ENCODE data around the gene PLA2R1. TPM values are rescaled to one million over a fixed set of nuclear protein-coding genes. Genes with fewer than 3 reads are reported as not detected.

PLA2R1 gene
- polyA plus RNA-seq, 4 donors = 3.3 to 24.6 (median 4.3) TPM

- WGBS, 3 donors = 65 to 94% (median 91%) methylated on average over 3 of the region's 3 CpGs
- DNase-seq = no peak
These were observed 65.4 kb downstream of the PLA2R1 start for GRCh38 chr2:159996792-159997546.

GRCh38 chr2:159995038-159995437, 67.4 kb downstream of the PLA2R1 start:
- no peak for FAIRE-seq
- DNase-seq = no peak
- no peaks in the 10 kb centered on the region for H3K4me1 ChIP-seq (ENCODE audit: control insufficient read depth in 3 of 3, insufficient read depth in 2 of 3, low read depth in 1 of 3, low read length in 2 of 3)
- no peaks in the 10 kb centered on the region for H3K27me3 ChIP-seq (ENCODE audit: control insufficient read depth in 3 of 3, insufficient read depth in 3 of 3, low read length in 3 of 3)
- H3K27ac ChIP-seq (ENCODE audit: low read depth in 1 of 3, low read length in 2 of 3) = no peak overlapping the region
- peaks cover 0 to 3% of the 10 kb centered on the region in 2 donors for H3K9me3 ChIP-seq (ENCODE audit: control insufficient read depth in 2 of 2, insufficient read depth in 1 of 2, low read depth in 1 of 2, low read length in 1 of 2)
- no peak overlapping the region for H3K4me3 ChIP-seq (ENCODE audit: low read depth in 1 of 3, low read length in 3 of 3)
- 87 to 94% (median 92%) methylated on average over 2 of the region's 2 CpGs for WGBS, 3 donors
- H3K36me3 ChIP-seq (ENCODE audit: control insufficient read depth in 3 of 3, insufficient read depth in 2 of 3, low read depth in 1 of 3, low read length in 3 of 3) = peaks cover 0 to 6% (median 2%) of the 10 kb centered on the region in 3 donors

More at GRCh38 chr2:159996792-159997546, 65.4 kb downstream of the PLA2R1 start:
- H3K9me3 ChIP-seq (ENCODE audit: control insufficient read depth in 2 of 2, insufficient read depth in 1 of 2, low read depth in 1 of 2, low read length in 1 of 2) = peaks cover 0 to 5% of the 10 kb centered on the region in 2 donors
- no peaks in the 10 kb centered on the region for H3K27me3 ChIP-seq (ENCODE audit: control insufficient read depth in 3 of 3, insufficient read depth in 3 of 3, low read length in 3 of 3)
- H3K4me1 ChIP-seq (ENCODE audit: control insufficient read depth in 3 of 3, insufficient read depth in 2 of 3, low read depth in 1 of 3, low read length in 2 of 3) = no peaks in the 10 kb centered on the region
- no peak overlapping the region for H3K4me3 ChIP-seq (ENCODE audit: low read depth in 1 of 3, low read length in 3 of 3)
- no peak overlapping the region for H3K27ac ChIP-seq (ENCODE audit: low read depth in 1 of 3, low read length in 2 of 3)
- H3K36me3 ChIP-seq (ENCODE audit: control insufficient read depth in 3 of 3, insufficient read depth in 2 of 3, low read depth in 1 of 3, low read length in 3 of 3) = peaks cover 0 to 9% (median 2%) of the 10 kb centered on the region in 3 donors
- FAIRE-seq = no peak

DNA sequence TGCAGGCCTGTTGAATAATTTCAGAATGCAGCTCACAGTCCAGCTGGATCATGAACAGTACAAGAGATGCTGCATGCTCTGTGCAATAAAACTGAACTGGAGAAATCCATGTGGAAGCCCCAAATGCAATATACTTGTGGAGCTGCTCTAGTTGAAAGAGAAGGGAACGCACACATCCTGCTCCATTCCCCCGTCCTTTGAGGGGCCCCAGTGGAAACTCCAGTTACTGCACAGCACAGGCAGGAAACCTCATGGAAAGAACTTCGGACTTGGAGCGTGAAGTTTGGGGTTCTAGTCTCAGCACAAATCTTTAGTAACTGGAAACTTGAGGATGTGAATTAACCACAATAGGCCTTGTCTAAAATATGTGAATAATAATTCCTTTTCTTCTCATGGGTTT, 73.2 kb downstream of the PLA2R1 start:
- Histone ChIP-seq H3K9me3 (ENCODE audit: control insufficient read depth in 2 of 2, insufficient read depth in 1 of 2, low read depth in 1 of 2, low read length in 1 of 2) (peaks cover 0 to 8% of the 10 kb centered on the region in 2 donors), H3K36me3 (ENCODE audit: control insufficient read depth in 3 of 3, insufficient read depth in 2 of 3, low read depth in 1 of 3, low read length in 3 of 3) (peaks cover 0 to 17% (median 0%) of the 10 kb centered on the region in 3 donors), H3K27me3 (ENCODE audit: control insufficient read depth in 3 of 3, insufficient read depth in 3 of 3, low read length in 3 of 3) (no peaks in the 10 kb centered on the region), H3K27ac (ENCODE audit: low read depth in 1 of 3, low read length in 2 of 3) (no peak overlapping the region), H3K4me1 (ENCODE audit: control insufficient read depth in 3 of 3, insufficient read depth in 2 of 3, low read depth in 1 of 3, low read length in 2 of 3) (no peaks in the 10 kb centered on the region), H3K4me3 (ENCODE audit: low read depth in 1 of 3, low read length in 3 of 3) (no peak overlapping the region)
- 87 to 89% (median 89%) methylated on average over 4 of the region's 4 CpGs for WGBS, 3 donors
- FAIRE-seq (no peak), DNase-seq (no peak)

DNA sequence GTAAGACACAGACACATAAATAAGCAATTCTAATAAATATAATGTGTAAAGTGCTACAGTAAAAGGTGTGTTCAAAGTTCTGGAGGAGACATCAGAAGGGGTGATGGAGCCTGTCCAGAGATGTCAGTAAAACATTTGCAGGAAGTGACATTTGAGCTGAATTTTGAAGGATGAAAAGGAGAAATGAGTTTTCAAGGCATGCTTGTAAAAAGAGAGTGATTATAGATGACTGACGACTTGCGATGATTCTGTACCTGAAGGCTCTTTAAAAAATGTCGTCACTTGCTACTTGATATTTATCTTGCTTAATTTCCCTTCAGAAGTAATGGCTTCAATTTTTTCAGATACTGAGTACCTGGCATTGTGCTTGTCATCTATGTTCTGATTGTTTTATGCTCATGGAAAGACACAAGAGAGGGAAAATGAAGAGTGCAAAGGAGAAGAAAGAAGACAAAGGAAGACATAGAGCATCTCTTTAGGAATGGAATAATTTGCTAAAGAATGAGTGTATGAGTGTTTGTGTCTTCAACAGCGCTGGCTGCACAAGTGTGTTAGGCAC, 73.9 kb downstream of the PLA2R1 start:
- no peak overlapping the region for H3K4me3 ChIP-seq (ENCODE audit: low read depth in 1 of 3, low read length in 3 of 3)
- no peak overlapping the region for H3K27ac ChIP-seq (ENCODE audit: low read depth in 1 of 3, low read length in 2 of 3)
- H3K9me3 ChIP-seq (ENCODE audit: control insufficient read depth in 2 of 2, insufficient read depth in 1 of 2, low read depth in 1 of 2, low read length in 1 of 2) = peaks cover 0 to 8% of the 10 kb centered on the region in 2 donors
- H3K4me1 ChIP-seq (ENCODE audit: control insufficient read depth in 3 of 3, insufficient read depth in 2 of 3, low read depth in 1 of 3, low read length in 2 of 3) = no peaks in the 10 kb centered on the region
- peaks cover 0 to 17% (median 0%) of the 10 kb centered on the region in 3 donors for H3K36me3 ChIP-seq (ENCODE audit: control insufficient read depth in 3 of 3, insufficient read depth in 2 of 3, low read depth in 1 of 3, low read length in 3 of 3)
- no peaks in the 10 kb centered on the region for H3K27me3 ChIP-seq (ENCODE audit: control insufficient read depth in 3 of 3, insufficient read depth in 3 of 3, low read length in 3 of 3)
- no peak for FAIRE-seq
- WGBS, 3 donors = 91 to 94% (median 93%) methylated on average over 4 of the region's 4 CpGs
- DNase-seq = no peak

DNA sequence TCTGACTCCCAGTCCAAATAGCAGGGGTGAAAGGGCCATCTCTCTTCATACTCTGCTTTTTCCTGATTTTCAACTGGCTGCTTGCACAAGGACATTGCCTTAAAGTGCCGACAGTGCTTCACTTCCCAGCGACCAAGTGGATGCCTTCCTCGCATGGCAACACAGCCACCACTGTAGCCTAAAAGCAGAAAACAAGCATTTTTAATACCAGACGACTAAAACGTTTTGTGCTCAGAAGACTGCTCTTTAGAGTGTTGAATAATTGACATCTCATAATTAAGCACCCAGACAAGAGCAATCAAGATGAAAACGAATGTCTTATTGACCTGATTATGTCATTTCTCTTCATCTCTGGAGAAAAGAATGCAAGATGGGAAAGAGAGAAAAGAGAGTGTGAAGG, 75.2 kb downstream of the PLA2R1 start:
- H3K36me3 ChIP-seq (ENCODE audit: control insufficient read depth in 3 of 3, insufficient read depth in 2 of 3, low read depth in 1 of 3, low read length in 3 of 3) = peaks cover 0 to 17% (median 2%) of the 10 kb centered on the region in 3 donors
- no peak overlapping the region for H3K27ac ChIP-seq (ENCODE audit: low read depth in 1 of 3, low read length in 2 of 3)
- DNase-seq = no peak
- H3K27me3 ChIP-seq (ENCODE audit: control insufficient read depth in 3 of 3, insufficient read depth in 3 of 3, low read length in 3 of 3) = no peaks in the 10 kb centered on the region
- FAIRE-seq = no peak
- 81 to 88% (median 83%) methylated on average over 6 of the region's 6 CpGs for WGBS, 3 donors
- no peaks in the 10 kb centered on the region for H3K4me1 ChIP-seq (ENCODE audit: control insufficient read depth in 3 of 3, insufficient read depth in 2 of 3, low read depth in 1 of 3, low read length in 2 of 3)
- H3K9me3 ChIP-seq (ENCODE audit: control insufficient read depth in 2 of 2, insufficient read depth in 1 of 2, low read depth in 1 of 2, low read length in 1 of 2) = peaks cover 0 to 8% of the 10 kb centered on the region in 2 donors
- no peak overlapping the region for H3K4me3 ChIP-seq (ENCODE audit: low read depth in 1 of 3, low read length in 3 of 3)

DNA sequence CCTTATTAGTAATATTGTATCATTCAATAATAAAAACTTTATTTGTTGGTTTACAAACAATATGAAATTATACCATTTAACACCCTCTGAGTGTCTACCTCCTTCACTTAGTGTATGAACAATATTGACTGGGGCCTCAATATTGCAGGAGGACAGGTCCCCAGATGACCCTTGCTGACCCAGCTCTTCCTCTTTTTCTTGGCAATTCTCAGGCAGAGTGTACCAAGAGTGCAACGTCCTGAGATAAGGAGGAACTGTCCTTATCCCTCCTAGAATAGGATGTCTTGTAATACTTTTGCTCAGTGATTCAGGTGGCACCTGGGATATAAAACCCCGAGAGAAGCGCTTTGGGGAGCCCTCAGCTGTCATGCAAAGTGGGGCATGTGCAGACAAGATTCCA, 76.8 kb downstream of the PLA2R1 start:
- Histone ChIP-seq H3K4me3 (ENCODE audit: low read depth in 1 of 3, low read length in 3 of 3) (no peak overlapping the region), H3K27ac (ENCODE audit: low read depth in 1 of 3, low read length in 2 of 3) (no peak overlapping the region), H3K9me3 (ENCODE audit: control insufficient read depth in 2 of 2, insufficient read depth in 1 of 2, low read depth in 1 of 2, low read length in 1 of 2) (peaks cover 0 to 8% of the 10 kb centered on the region in 2 donors), H3K27me3 (ENCODE audit: control insufficient read depth in 3 of 3, insufficient read depth in 3 of 3, low read length in 3 of 3) (no peaks in the 10 kb centered on the region), H3K4me1 (ENCODE audit: control insufficient read depth in 3 of 3, insufficient read depth in 2 of 3, low read depth in 1 of 3, low read length in 2 of 3) (no peaks in the 10 kb centered on the region), H3K36me3 (ENCODE audit: control insufficient read depth in 3 of 3, insufficient read depth in 2 of 3, low read depth in 1 of 3, low read length in 3 of 3) (peaks cover 3 to 22% (median 4%) of the 10 kb centered on the region in 3 donors)
- FAIRE-seq = no peak
- no peak for DNase-seq
- WGBS, 3 donors = 80 to 81% (median 81%) methylated on average over 3 of the region's 3 CpGs

DNA sequence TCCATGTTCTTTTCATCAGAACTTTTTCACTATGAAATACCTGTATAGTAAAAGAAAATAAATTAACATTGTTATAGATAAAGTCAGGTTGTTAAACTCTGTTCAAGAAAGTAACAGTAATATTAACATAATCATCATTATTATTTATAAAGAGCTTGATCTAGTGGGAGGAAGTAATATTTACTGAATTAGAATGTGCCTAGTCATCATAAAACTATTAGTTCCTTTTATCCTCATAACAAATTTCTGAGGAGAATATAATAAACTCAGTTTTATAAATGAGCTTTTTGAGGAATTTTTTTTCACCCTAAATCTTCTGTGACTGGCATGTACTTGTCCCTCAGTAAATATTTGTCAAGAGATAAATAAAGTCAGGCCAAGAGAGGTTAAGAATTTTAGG, 78.4 kb downstream of the PLA2R1 start:
- H3K4me3 ChIP-seq (ENCODE audit: low read depth in 1 of 3, low read length in 3 of 3) = no peak overlapping the region
- H3K4me1 ChIP-seq (ENCODE audit: control insufficient read depth in 3 of 3, insufficient read depth in 2 of 3, low read depth in 1 of 3, low read length in 2 of 3) = no peaks in the 10 kb centered on the region
- peaks cover 3 to 22% (median 7%) of the 10 kb centered on the region in 3 donors for H3K36me3 ChIP-seq (ENCODE audit: control insufficient read depth in 3 of 3, insufficient read depth in 2 of 3, low read depth in 1 of 3, low read length in 3 of 3)
- DNase-seq (no peak), FAIRE-seq (no peak)
- no peaks in the 10 kb centered on the region for H3K27me3 ChIP-seq (ENCODE audit: control insufficient read depth in 3 of 3, insufficient read depth in 3 of 3, low read length in 3 of 3)
- peaks cover 0 to 8% of the 10 kb centered on the region in 2 donors for H3K9me3 ChIP-seq (ENCODE audit: control insufficient read depth in 2 of 2, insufficient read depth in 1 of 2, low read depth in 1 of 2, low read length in 1 of 2)
- H3K27ac ChIP-seq (ENCODE audit: low read depth in 1 of 3, low read length in 2 of 3) = no peak overlapping the region

- WGBS, 3 donors = 66 to 84% (median 70%) methylated on average over 7 of the region's 7 CpGs
These were observed 79.3 kb downstream of the PLA2R1 start for GRCh38 chr2:159982842-159983785.

More at GRCh38 chr2:159982842-159983785, 79.3 kb downstream of the PLA2R1 start:
- Histone ChIP-seq H3K27ac (ENCODE audit: low read depth in 1 of 3, low read length in 2 of 3) (no peak overlapping the region), H3K4me3 (ENCODE audit: low read depth in 1 of 3, low read length in 3 of 3) (no peak overlapping the region), H3K27me3 (ENCODE audit: control insufficient read depth in 3 of 3, insufficient read depth in 3 of 3, low read length in 3 of 3) (no peaks in the 10 kb centered on the region), H3K9me3 (ENCODE audit: control insufficient read depth in 2 of 2, insufficient read depth in 1 of 2, low read depth in 1 of 2, low read length in 1 of 2) (peaks cover 0 to 8% of the 10 kb centered on the region in 2 donors), H3K4me1 (ENCODE audit: control insufficient read depth in 3 of 3, insufficient read depth in 2 of 3, low read depth in 1 of 3, low read length in 2 of 3) (no peaks in the 10 kb centered on the region), H3K36me3 (ENCODE audit: control insufficient read depth in 3 of 3, insufficient read depth in 2 of 3, low read depth in 1 of 3, low read length in 3 of 3) (peaks cover 3 to 22% (median 7%) of the 10 kb centered on the region in 3 donors)
- no peak for DNase-seq
- FAIRE-seq = no peak
